GM21447 (cell line): ENCODE results near the gene ATF6.
A peak's percentile ranks its signal among the peaks of the same experiment; 100 is the strongest.
"Not testable (repeated sequence)": the region's sequence is repeated elsewhere in the genome, so short reads cannot be mapped to it uniquely, and the experiment has no call there.

Experiments
- ATAC-seq: cut with Tn5 transposase; IDR thresholded peaks from one replicate; pipeline ENCODE4 v1.9.1; 2021; ENCODE audit not compliant: unreplicated experiment

Gene ATF6

GRCh38 chr1:161731981-161732718 is 34.0 kb upstream of the ATF6 start:
- ATAC-seq: no peak

- no peak for ATAC-seq
These were observed 32.6 kb upstream of the ATF6 start for GRCh38 chr1:161733526-161733925.

GRCh38 chr1:161735837-161736236 is 30.3 kb upstream of the ATF6 start:
- ATAC-seq: no peak

- ATAC-seq: no peak
These were observed 29.7 kb upstream of the ATF6 start for GRCh38 chr1:161736335-161736969.

GRCh38 chr1:161737625-161738024 is 28.5 kb upstream of the ATF6 start:
- no peak for ATAC-seq

GRCh38 chr1:161738627-161739287 is 27.4 kb upstream of the ATF6 start:
- ATAC-seq: peak; percentile 68

GRCh38 chr1:161739865-161740566 is 26.1 kb upstream of the ATF6 start:
- ATAC-seq: peak; percentile 27

- ATAC-seq: no peak
These were observed 25.2 kb upstream of the ATF6 start for GRCh38 chr1:161740921-161741320.

- no peak for ATAC-seq
These were observed 22.9 kb upstream of the ATF6 start for GRCh38 chr1:161743231-161743630.

GRCh38 chr1:161747801-161748200 is 18.3 kb upstream of the ATF6 start:
- ATAC-seq: no peak

- peak; percentile 96 for ATAC-seq
These were observed 16.4 kb upstream of the ATF6 start, which contains the start of gene DUSP12 for GRCh38 chr1:161749509-161750407. Gene DUSP12, plus strand, starts transcription at chr1:161749786. Its CDS starts 16 bp downstream, at chr1:161749802.

- ATAC-seq: no peak
These were observed 2.5 kb upstream of the ATF6 start for GRCh38 chr1:161763522-161764098.

GRCh38 chr1:161768461-161768860 is 2.3 kb downstream of the ATF6 start:
- no peak for ATAC-seq

GRCh38 chr1:161768986-161769672 is 3.0 kb downstream of the ATF6 start:
- ATAC-seq: no peak

GRCh38 chr1:161769673-161770045 is 3.5 kb downstream of the ATF6 start:
- ATAC-seq: not testable (repeated sequence)

- ATAC-seq: no peak
These were observed 4.1 kb downstream of the ATF6 start for GRCh38 chr1:161770250-161770649.

- no peak for ATAC-seq
These were observed 5.0 kb downstream of the ATF6 start for GRCh38 chr1:161771161-161771560.

GRCh38 chr1:161771973-161772372 is 5.9 kb downstream of the ATF6 start:
- ATAC-seq: no peak

GRCh38 chr1:161772397-161772796 is 6.3 kb downstream of the ATF6 start:
- ATAC-seq: no peak
